ENCODE data around the gene UCP3. TPM values are rescaled to one million over a fixed set of nuclear protein-coding genes. Genes with fewer than 3 reads are reported as not detected.

UCP3 gene
- total and polyA plus RNA-seq, 9 donors = 0.70 to 2.2 (median 1.1) TPM

DNA sequence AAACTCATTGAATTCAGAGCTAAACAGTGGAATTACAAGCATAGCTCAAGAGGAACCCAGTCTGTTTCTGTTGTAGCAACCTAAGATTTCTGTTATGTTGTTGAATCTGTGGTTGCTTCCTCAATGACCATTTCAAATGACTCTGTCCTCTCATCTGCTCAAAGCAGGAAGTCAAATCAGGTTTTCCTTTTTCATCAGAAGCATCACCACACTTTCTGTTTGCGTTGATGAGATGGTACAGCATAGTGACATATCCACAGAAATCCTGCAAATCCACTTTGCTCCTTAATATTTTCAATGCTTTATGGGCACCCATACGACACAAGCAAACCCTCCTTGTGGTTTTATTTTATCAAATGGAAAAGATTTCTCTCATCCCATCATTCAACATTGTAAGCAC is 13.6 kb downstream of the UCP3 start:
- no peak for TF ChIP-seq EP300 (IDR thresholded peaks at IDR 0.05)
- TF ChIP-seq, protein P1, sequence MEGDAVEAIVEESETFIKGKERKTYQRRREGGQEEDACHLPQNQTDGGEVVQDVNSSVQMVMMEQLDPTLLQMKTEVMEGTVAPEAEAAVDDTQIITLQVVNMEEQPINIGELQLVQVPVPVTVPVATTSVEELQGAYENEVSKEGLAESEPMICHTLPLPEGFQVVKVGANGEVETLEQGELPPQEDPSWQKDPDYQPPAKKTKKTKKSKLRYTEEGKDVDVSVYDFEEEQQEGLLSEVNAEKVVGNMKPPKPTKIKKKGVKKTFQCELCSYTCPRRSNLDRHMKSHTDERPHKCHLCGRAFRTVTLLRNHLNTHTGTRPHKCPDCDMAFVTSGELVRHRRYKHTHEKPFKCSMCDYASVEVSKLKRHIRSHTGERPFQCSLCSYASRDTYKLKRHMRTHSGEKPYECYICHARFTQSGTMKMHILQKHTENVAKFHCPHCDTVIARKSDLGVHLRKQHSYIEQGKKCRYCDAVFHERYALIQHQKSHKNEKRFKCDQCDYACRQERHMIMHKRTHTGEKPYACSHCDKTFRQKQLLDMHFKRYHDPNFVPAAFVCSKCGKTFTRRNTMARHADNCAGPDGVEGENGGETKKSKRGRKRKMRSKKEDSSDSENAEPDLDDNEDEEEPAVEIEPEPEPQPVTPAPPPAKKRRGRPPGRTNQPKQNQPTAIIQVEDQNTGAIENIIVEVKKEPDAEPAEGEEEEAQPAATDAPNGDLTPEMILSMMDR (IDR thresholded peaks at IDR 0.05) = no peak
- TF ChIP-seq POLR2A (IDR thresholded peaks at IDR 0.05) = no peak
- H3K27ac ChIP-seq = no peak overlapping the region
- no peaks in the 10 kb centered on the region for H3K27me3 ChIP-seq
- no peaks in the 10 kb centered on the region for H3K4me1 ChIP-seq (ENCODE audit: insufficient read depth)
- WGBS, 3 donors = 77 to 82% (median 78%) methylated on average over 2 of the region's 2 CpGs
- no peaks in the 10 kb centered on the region for H3K36me3 ChIP-seq
- no peak for DNase-seq
- no peaks in the 10 kb centered on the region for H3K9me3 ChIP-seq
- intact Hi-C loops (cut with DNase I) = loop anchor here in 1 of 4 donors (2.0 kb wide), 1 partner anchor 20 kb away; no protein-coding TSS in a partner anchor
- no peak overlapping the region for H3K4me3 ChIP-seq

- TF ChIP-seq POLR2A (IDR thresholded peaks at IDR 0.05) = no peak
- TF ChIP-seq EP300 (IDR thresholded peaks at IDR 0.05) = no peak
- TF ChIP-seq, protein P1 (IDR thresholded peaks at IDR 0.05) = no peak
- intact Hi-C loops (cut with DNase I) = no loop called here
- DNase-seq = no peak
- WGBS, 3 donors = 82 to 88% (median 84%) methylated on average over 6 of the region's 6 CpGs
- H3K36me3 ChIP-seq = no peaks in the 10 kb centered on the region
- H3K4me1 ChIP-seq (ENCODE audit: insufficient read depth) = no peaks in the 10 kb centered on the region
- H3K27me3 ChIP-seq = no peaks in the 10 kb centered on the region
- no peak overlapping the region for H3K4me3 ChIP-seq
- H3K27ac ChIP-seq = no peak overlapping the region
- H3K9me3 ChIP-seq = no peaks in the 10 kb centered on the region
Measured at GRCh38 chr11:73991471-73992006, 17.3 kb downstream of the UCP3 start.

GRCh38 chr11:73990730-73991129 is 18.2 kb downstream of the UCP3 start:
- Histone ChIP-seq H3K4me3 (no peak overlapping the region), H3K4me1 (ENCODE audit: insufficient read depth) (no peaks in the 10 kb centered on the region), H3K36me3 (no peaks in the 10 kb centered on the region), H3K27ac (no peak overlapping the region), H3K9me3 (no peaks in the 10 kb centered on the region), H3K27me3 (no peaks in the 10 kb centered on the region)
- intact Hi-C loops (cut with DNase I) = no loop called here
- DNase-seq = no peak
- 60 to 65% (median 64%) methylated on average over 2 of the region's 2 CpGs for WGBS, 3 donors
- TF ChIP-seq POLR2A (IDR thresholded peaks at IDR 0.05) (no peak), EP300 (IDR thresholded peaks at IDR 0.05) (no peak)
- TF ChIP-seq, protein P1 (IDR thresholded peaks at IDR 0.05) = no peak

GRCh38 chr11:73989156-73989555 is 19.7 kb downstream of the UCP3 start:
- no peak for TF ChIP-seq EP300 (IDR thresholded peaks at IDR 0.05)
- TF ChIP-seq, protein P1 (IDR thresholded peaks at IDR 0.05) = no peak
- TF ChIP-seq POLR2A (IDR thresholded peaks at IDR 0.05) = no peak
- WGBS, 3 donors = 85 to 88% (median 86%) methylated on average over 6 of the region's 6 CpGs
- Histone ChIP-seq H3K4me3 (no peak overlapping the region), H3K27ac (no peak overlapping the region), H3K4me1 (ENCODE audit: insufficient read depth) (no peaks in the 10 kb centered on the region), H3K27me3 (no peaks in the 10 kb centered on the region), H3K36me3 (no peaks in the 10 kb centered on the region), H3K9me3 (no peaks in the 10 kb centered on the region)
- intact Hi-C loops (cut with DNase I) = no loop called here
- no peak for DNase-seq
